HG03139 (cell line): Measurements from ENCODE around the gene NOTCH3.

ENCODE experiments used
- ATAC-seq: cut with Tn5 transposase; IDR thresholded peaks from one replicate; pipeline ENCODE4 v1.9.1; 2021; ENCODE audit not compliant: unreplicated experiment

Gene NOTCH3

DNA sequence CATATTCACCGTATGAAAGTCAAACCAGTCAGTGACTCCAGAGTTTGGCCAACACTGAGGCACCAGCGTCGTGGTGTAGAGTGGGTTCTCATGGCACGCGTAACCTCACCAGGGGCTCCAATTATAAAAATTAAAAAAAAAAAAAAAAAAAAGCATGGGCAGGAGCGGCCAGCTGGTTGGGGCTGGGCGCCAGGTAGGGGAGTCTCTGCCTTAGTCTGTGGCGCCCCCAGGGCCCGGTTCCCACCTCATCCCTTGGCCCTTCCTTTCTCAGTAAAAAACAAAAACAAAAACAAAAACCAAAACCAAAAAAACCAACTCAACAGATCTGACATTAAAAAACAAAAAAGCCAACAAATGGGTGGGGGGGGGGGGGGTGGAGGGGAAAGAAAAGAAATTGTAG lies 36.1 kb upstream of the NOTCH3 start:
- ATAC-seq = no peak

DNA sequence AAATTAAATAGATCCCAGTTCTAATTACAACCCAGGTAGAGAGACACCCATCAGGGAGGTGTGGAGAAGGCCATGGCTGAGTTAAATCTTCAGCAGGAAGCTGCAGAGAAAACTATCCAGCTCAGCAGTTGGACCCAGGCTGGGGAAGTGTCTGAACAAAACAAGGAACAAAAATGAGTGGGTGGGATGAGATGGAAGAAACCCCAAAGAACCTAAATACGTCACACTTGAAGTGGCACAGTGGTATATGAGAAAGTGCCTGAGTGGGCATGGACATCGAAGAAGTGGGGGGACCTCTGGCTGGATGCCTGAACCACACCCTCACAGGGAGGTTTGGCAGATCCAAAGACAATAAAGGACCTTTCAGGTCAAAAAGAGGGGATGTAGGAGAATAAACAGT lies 35.0 kb upstream of the NOTCH3 start:
- ATAC-seq = no peak

DNA sequence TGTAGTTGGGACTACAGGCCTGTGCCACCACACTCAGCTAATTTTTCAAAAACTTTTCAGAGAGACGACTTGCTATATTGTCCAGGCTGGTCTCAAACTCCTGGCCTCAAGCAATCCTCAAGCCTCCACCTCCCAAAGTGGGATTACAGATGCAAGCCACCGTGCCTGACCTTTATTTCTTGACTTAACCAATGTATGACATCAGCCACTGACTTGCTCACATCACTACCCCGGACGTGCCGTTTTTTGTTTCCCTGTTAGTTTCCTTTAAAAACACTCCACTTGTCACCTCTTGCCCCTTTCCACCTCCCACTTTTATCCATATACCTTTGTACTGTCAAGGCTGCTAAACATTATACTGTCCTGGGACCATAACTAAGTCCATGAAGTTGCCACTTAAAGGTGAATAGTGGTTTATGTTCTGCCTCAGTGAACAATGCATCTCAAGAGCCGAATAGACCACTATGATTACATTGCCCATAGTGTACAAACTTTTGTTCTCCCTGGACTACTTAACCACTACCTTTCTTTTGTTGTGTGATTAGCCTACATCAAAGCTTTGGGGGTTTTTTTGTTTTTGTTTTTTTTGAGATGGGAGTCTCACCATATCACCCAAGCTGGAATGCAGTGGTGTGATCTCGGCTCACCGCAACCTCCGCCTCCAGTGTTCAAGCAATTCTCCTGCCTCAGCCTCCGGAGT lies 33.8 kb upstream of the NOTCH3 start:
- no peak for ATAC-seq

DNA sequence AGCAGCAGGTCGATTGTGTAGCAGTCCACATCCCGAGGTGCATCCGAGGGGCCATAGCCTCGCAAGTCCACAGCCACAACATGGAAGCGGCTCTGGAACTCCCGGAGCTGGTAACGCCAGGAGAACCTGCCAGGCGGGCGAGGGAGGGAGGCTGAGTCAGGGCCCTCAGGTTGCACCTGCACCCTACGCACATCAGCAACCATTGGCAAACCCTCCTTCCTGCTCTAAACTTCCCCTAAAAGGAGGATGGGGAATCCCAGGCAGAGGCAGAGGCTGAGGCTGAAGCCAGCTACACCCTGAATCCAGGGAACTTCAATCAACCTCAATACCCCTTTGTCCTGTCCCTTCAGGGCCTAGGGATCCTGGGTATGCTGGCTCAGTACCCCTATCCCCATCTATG lies 30.5 kb upstream of the NOTCH3 start:
- no peak for ATAC-seq

DNA sequence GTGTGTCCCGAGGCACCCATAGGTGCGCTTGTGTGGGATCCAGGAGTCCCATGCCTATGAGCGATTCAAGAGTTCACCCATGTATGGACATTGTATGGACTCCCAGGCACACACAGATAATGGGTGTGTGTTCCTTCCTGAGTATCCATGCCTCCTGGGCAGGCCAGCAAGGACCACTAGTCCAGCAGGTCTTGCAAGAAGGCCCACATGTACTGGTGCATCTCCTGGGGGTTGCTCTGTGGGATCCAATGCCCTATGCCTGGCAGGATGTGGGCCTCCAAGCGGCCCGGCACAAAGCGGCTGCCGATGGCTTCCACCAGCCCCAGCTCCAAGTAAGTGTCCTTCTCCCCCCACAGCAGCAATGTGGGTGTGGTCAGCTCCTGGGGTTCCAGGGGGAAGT lies 26.5 kb upstream of the NOTCH3 start:
- ATAC-seq = no peak

DNA sequence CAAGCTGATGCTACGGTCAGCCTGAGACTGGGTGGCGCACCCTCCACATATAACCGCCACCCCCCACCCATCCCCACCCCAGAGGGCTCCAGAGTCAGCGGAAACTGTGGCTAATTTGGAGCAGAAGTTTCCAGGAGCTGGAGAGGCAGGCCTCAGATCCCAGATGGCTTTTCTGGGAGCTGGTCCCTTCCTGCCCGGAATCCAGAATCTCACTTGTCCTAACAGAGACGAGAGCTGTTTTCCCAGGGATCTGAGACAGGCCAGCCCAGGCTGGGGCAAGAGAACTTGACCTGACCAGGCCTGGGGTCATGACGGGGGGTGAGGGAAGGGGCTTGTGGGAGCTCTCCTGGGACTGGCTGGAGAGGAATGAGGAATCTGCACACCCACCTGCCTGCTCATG lies 25.0 kb upstream of the NOTCH3 start:
- ATAC-seq = no peak

DNA sequence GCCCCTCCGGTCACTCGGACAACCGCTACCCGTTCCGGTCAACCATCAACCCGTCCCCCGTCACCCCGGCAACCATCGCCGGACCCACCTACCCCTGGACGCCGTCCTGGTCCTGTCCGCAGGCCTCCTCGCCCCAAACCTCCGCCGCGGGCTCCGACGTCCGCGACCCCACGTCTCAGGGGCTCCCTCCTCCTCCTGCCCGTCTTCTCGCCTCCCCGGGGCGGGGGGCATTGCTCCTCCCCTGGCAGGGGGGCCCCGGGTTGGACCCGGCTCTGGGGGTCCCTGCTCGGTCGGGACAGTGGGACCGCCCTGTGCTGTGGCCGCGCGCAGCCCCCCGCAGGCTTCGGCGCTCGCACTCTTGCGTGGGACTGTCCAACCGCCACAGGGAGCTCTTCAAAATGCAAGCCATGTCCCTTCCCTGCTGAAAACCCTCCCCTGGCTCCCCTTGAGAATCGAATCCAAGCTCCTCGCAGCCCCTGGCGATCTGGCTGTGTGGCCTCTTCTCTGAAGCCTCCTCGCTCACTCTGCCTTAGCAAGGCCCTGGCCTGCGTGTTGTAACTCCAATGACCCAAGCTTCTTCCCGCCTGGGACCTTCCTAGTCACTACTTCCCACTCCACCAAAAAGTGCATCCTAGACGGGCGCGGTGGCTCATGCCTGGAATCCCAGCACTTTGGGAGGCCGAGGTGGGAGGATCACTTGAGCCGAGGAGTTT lies 23.0 kb upstream of the NOTCH3 start:
- no peak for ATAC-seq

DNA sequence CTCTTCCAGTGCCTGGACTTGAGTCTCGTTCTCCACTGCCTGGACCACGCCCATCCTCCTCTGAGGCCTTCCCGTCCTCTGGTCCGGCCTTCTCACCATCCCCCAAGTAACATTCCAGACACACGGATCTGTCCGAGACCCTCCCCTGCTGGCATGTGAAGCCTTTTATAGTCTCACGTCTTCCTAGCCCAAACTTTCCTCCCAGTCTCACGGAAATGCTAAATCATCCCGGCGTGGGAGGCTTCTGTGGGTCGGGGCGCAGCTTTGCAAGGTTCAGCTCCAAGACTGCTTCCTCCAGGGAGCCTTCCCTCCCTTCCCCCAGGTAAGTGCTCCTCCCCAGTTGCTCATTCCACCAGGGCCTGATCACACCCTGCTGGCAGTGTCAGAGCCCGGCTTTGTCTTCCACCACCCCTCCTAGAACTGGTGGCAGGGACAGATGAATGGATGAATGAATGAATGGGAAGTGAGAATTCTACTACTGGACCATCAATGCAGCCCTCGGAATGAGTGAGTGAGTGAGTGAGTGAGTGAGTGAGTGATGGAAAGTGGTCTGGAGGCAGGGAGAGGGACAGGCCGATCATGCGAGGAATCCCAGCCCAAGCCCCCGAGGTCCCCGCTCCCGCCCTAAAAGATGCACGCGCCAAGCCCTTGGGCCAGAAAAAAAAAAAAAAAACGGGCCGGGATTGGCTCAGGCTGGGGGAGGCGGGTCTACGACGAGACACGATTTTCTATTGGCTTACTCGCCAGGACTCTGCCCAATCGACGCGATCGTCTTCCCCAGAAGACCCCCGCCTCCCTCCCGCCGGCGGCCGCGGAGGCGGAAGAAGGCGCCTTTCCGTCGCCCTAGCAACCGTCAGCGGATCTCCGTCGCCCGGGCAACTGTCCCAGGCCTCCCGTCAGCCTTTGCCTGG lies 22.2 kb upstream of the NOTCH3 start:
- peak; percentile 78 for ATAC-seq

DNA sequence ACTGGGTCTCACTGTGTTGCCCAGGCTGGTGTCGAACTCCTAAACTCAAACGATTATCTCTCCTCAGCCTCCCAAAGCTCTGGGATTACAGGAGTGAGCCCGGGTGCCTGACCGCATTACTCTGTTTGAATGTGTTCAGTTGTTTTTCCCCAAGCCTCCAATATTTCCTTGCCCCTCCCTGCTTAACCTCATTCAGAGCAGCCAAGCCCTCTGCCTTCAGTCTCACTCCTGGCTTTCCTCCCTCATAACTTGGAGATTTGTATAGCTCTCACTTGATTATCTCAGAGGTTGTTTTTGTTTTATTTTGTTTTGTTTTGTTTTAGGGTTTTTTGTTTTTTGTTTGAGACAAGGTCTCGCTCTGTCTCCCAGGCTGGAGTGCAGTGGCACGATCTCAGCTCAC lies 20.0 kb upstream of the NOTCH3 start:
- ATAC-seq = no peak

DNA sequence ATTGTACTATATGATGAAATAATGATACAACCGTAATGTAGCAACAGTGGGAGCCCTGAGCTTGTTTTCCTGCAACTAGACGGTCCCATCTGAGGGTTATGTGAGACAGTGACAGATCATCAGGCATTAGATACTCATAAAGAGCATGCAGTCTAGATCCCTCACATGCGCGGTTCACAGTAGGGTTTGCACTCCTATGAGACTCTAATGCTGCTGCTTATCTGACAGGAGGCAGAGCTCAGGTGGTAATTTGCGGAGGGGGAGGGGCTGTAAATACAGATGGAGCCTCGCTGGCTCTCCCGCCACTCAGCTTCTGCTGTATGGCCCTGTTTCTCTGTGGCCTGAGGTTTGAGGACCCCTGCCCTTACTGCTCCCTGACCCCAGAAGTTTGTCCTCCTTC lies 17.7 kb upstream of the NOTCH3 start:
- ATAC-seq = no peak

DNA sequence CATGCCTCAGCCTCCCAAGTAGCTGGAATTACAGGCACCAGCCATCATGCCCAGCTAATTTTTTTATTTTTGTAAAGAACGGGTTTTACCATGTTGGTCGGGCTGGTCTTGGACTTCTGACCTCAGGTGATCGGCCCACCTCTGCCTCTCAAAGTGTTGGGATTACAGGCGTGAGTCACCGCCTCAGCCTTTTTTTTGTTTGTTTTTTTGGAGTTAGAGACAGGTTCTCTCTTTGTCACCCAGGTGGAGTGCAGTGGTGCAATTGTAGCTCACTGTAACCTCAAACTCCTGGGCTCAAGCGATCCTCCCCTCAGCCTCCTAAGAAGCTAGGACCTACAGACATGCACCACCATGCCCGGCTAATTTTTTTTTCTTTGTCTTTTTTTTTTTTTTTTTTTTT lies 15.6 kb upstream of the NOTCH3 start:
- ATAC-seq = no peak

DNA sequence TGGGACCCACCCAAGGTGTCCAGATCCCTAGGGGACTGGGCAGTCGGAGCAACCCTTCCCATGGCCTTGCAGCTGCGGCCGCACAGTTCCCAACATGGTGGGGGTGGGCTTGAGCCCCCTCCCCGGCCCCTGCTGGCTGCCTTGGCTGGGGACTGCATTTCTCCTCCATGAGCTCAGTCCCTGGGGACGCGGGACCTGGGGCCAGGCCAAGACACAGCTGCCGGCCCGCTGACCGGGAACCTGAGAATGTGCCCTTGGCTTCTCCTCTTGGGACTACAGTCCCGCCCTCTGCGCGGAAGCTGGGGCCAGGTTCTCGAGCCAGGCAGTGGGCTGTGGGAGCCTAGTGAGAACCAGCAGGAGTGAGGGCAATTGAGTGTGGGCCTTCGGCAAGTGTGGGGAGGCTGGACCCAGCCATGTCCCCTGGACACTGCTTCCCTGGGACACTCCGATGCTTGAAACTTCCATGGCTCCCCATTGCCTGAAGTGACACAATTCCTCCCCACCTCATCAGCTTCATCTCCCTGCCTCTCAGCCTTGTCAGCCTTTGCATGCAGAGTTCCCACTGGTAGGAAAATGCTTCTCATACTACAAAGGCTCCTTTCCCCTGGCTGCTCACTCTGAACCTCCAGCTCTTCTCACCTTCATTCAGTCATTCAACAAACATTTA lies 13.1 kb upstream of the NOTCH3 start:
- no peak for ATAC-seq

DNA sequence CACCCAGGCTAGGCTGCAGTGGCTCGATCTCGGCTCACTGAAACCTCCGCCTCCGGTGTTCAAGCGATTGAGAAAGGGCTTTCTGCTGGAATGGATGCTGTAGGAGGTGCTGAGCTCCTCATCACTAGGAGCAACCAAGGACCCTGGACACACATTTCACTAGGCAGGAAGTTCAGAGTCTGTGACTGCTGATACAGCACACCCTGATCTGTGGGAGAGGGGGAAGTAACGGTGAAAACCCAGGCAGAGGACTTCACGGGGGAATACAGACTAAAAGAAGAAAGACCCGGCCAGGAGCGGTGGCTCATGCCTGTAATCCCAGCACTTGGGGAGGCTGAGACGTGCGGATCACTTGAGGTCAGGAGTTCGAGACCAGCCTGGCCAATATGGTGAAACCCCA lies 11.9 kb upstream of the NOTCH3 start:
- ATAC-seq = no peak

DNA sequence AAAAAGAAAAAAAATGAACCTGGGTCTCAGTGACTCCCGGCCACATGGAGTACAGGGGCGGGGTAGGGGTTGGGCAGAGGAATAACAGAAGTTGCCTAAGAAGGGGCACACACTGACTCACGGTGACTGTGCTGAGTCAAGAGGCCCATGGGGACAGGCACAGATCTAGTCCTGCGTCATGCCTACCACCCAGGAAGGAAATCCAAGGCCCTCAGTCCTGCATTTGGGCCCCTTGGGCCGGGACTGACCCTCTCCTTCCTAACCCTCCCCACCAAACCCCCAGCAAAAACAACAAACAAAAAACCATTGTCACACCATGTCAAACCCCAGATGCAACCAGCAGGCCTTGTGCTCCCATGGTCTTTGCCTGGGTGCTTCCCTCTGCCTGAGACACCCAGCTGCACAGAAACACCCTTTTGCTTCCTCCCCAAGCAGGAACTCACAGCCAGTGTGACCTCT lies 9.6 kb upstream of the NOTCH3 start:
- ATAC-seq = no peak

DNA sequence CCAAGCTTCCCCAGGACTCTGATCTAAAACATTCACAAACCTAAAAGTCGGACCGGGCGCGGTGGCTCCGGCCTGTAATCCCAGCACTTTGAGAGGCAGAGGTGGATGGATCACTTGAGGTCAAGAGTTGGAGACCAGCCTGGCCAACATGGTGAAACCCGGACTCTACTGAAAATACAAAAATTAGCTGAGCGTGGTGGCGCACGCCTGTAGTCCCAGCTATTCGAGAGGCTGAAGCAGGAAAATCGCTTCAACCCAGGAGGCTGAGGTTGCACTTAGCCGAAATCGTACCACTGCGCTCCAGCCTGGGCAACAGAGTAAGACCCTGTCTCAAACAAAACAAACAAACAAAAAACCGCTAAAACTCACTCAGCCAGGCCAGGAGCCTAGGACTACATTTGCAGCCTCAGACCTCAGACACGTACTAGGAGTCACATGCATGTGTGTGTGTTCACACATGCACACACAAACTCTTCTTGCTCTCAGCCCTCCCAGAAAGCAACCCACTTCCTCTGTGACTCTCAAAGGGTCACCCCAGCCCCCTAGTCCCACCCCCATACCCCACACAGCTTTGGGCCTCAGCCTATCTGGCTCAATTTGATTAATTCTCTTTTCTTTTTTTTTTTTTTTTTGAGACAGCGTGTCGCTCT lies 704 bp upstream of the NOTCH3 start:
- no peak for ATAC-seq

DNA sequence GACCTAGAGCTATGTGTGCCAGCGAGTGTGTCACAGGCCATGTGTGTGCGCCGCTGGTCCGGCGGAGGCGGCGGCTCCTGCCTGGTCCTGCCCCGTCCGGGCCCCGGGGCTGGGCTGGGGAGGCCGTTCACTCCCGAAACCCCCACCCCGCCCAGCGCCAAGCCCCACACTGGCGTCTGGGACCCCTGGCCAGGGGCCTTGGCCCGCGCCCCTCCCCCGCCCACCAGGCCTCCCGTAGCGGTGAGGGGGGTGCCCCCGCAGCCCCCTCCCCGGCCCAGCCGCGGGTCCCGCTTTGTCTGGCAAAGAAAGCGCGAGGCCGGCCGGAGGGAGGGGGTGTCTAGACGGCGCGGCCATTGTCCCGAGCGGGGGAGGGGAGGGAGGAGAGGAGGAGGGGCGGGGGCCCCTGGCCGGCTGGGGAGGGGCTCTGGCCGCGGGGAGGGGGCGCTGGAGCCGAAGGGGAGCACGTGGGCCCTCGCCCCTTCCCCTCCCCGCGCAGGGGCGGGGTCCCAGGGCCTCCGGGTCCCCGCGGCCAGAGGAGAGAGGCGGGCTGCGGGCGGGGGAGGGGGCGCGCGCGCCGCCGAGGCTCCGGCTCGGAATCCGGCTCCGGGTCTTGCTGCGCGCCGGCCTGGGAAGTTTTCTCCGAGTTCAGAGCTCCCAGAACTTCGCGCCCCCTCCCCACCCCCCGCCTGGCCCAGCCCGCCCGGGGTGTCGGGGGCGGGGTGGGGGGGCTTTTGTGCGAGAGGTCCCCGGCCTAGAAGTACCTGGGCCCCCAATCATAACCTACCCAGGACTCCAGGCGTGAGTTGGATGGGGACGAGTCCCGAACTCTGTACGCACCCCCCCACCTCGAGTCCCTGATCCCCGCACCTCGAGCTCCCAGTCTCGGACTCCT lies 888 bp downstream of the NOTCH3 start:
- no peak for ATAC-seq

DNA sequence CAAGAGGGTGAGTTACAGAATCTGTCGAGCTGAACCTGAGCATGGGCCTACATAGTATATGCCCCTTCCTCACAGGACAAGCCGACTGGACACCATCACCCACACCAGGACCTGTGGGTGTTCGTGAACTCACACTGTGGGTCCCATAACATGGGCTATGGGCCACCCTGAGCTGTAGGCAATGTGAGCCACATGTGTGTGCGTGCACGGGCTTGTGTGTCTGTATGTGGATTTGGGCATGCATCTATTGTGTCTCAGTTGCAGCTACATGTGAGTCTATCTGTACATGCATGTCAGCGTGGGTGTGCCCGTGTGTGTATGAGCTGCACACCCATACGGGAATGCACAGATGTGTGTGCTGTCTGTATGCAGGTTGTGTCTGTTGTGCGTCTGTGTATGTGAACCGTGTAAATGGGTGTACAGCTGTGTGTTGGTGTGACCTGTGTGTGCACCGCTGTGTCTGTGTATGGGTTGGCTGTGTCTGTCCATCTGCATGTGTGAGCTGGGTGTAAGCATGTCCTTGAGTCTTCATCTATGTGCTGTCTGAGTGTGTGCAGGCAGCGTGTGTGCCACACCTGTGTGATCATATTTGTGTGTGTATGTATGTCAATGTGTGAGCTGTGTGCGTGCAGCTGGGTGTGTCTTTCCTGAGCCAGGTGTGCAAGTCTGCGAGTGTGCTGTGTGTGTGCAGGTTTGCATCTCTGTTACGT lies 1.7 kb downstream of the NOTCH3 start:
- ATAC-seq = no peak

DNA sequence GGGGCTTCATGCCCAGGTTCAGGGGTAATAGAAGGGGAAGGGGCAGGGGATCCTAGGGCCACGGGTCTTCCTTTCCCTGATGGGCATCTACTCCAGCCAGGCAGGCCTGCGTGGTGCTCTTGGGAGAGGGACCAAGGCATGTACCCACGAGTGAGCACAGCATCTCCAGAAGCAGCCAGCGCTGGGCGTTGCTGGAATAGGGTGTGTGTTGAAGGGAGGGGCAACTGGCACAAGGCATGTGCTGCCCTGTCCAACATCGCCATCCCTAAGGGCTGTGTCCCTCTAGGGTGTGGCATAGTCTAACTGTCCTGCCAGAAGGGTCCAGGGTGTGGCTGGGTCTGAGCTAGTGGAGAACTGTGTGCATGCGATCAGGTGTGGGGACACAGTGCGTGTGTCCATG lies 2.9 kb downstream of the NOTCH3 start:
- ATAC-seq = no peak

DNA sequence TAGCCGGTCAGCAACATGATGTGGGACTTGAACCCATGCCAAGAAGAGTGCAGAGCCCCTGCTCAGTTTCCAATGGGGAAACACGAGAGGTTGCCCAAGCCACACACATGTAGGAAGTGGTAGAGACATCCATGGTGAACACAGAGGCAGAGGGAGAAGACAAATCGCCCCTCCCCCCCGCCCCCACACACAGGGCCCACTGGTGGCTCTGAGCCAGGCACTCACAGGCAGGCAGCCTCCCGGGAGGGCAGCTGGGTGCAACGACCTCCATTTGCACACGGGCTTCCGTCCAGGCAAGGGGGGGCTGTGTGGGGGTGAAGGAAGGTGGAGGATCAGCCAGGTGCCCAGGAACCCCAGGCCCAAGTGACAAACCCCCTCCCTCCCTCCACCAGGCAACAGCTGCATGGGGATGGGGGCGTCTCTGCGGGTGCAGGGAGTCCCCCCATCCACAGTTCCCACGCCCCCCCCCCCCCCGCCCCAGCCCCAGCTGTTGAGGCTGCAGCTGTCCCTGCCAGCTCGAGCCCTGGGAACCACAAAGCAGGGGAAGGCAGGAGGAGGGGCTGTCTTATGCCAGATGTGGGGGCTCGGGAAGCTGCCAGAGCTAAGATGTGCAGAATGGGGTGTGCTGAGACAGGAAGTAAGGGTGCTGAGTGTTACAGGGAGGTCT lies 3.4 kb downstream of the NOTCH3 start:
- ATAC-seq = no peak
